GM20000 (cell line): Measurements from ENCODE around the gene FOXJ2.

Source experiments
- DNase-seq: peaks from one replicate; pipeline ENCODE4 v3.0.0; 2012; ENCODE audit warnings: low spot score
- CTCF ChIP-seq: IDR thresholded peaks from 2 replicates; pipeline ENCODE4 v1.5.1; 2012; ENCODE audit warnings: mild to moderate bottlenecking, control low read depth; ENCODE audit errors: extremely low read depth, missing control alignments

Gene FOXJ2

DNA sequence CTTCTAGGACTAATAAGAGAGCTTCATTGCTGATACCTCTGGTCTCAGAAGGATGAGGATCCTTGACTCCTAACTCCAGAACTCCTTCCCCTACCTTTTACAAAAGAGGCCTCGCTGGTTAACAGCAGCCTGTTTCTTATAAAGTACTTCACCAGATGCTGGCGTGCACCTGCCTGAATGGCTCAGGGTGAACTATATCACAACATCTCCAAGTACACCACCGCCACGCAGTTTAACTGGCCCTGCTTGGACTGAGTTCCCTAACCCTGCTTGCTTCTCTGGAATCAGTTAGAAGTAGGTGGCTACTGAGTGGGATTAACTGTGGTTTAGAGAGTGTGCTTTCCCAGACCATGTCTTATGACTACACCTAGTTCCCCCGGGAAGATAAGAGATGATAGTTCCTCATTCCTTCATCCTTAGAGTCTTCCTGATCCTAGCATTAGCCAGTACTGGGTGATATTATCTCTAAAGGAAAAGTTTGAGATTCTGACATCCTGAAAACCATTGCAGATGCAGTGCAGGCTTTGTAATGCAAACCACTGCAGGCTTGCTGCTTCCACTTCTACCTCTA lies 3.0 kb downstream of the FOXJ2 start:
- TF ChIP-seq CTCF: no peak
- no peak for DNase-seq

DNA sequence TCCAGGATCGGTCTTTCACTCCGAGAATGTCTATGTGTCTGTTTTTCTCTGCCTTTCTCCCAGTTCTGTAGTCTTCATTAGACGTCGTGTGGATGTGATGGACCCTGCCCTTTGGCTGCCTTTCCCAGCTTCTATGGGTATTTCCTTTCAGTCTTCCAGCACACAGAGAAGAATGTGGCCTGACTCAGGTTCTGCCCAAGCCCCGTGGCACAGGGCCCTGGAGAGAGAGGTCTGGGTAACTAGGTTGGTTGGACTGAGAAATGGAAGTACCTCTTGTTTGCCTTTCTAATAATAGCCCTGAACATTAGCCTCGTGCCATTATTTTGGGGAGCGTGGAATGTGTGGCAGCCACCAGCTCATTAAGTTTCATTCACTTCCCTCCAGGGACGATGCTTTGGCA lies 3.8 kb downstream of the FOXJ2 start:
- TF ChIP-seq CTCF: no peak

DNA sequence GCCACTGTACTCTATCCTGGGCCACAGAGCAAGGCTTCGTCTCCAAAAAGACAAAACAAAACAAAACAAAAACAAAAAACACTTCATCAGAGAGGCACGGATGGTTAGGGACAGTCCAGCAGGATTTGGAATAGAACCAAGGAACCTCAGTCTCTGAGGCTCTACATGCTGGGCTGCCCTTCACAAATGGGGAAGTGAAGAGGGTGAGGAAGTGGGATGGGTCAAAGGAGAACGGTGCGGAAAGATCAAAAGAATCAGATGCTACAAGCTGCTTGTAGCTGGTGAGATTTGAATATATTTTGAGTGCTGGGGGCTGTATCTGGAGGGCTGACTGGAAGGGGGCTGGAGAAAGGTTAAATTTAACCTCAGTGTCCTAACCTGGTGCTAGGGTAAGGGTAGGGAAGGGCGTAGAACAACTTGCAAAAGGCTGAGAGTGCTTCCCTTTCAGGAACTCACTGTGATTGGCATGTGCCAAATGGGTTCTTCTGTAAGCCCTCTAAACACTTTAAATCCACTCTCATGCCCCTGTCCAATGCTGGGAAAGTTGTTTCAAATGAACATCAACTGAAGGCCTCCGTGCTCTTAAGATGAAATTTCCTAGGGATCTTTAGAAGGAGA lies 4.6 kb downstream of the FOXJ2 start:
- peak; percentile 63 for DNase-seq
- TF ChIP-seq CTCF: no peak

More for the DNA sequence above, 3.8 kb downstream of the FOXJ2 start:
- DNase-seq: no peak

- no peak for TF ChIP-seq CTCF
Observed at GRCh38 chr12:8037947-8038346, 5.4 kb downstream of the FOXJ2 start.

DNA sequence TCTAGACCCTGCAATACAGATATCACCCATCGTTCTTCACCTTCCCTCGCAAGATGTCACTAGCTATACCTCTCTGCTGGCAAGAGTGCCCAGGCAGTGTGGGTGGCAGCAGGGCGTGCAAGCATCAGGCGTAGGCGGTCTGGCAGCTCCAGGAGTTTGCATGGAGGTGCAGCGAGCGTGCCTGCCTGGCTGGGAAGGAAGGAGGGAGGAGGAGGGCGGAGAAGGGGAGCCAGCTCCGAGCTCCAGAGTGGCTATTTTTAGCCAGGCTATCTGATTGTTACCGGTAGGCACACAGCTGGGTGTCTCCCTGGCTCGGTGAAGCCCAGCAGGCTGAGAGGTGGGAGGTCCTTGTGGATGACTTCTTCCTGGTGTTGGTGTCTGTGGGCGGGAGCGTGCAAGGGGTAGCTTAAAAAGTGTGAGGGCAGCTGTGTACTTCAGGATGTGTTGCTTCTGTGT lies 6.2 kb downstream of the FOXJ2 start:
- TF ChIP-seq CTCF: no peak
- DNase-seq: no peak

More at GRCh38 chr12:8037947-8038346, 5.4 kb downstream of the FOXJ2 start:
- no peak for DNase-seq

GRCh38 chr12:8040791-8041190 lies 8.3 kb downstream of the FOXJ2 start:
- no peak for DNase-seq
- no peak for TF ChIP-seq CTCF

DNA sequence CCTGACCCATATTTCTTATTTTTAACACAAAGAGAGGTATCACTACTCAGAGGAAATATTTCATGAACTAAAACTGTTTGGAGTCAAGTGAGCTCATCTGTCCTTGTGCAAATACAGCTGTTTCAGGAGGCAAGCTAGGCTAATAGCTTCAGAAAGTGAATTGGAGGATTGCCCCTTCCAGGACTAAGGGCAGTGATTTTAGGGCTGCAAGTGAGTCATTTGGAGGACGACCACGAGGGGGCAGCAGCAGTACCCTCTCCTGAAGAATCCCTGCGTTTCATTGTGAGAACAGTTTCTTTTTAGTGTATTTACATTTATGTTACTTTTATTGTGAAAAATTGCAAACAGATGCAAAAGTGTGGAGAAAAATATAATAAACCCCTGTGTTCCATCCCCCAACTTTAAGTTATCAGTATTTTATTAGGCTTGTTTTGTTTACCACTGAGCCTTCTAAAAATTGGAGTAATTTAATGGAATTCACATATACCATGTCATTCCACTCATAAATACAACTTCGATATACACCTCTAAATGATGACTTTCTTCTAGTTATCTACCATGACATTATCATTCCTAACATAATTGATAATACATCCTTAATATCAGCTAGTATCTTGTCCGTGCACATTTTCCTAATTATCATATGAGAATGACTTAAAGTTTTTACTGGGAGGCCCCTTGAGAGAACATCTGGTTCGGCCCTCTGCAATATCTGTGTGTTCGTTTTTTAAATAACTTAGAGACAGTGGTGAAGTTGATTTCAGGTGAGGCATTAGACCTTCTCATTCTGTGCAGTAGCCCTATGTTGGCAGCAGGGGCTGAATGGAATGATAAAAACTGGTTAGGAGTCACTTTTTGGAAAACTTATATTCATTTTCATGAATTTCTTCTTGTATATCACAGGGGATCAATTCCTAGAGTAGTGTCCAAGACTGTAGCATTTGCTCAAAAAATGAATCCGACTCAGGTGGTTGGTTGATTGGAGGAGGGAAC lies 13.7 kb downstream of the FOXJ2 start:
- DNase-seq: peak; percentile 83
- peak; percentile 73 for TF ChIP-seq CTCF
